Liver (tissue), 9 donors: Measurements from ENCODE around the gene LRRC25. TPM values are rescaled to one million over a fixed set of nuclear protein-coding genes. Genes with fewer than 3 reads are reported as not detected.
"Not testable (repeated sequence)": the region's sequence is repeated elsewhere in the genome, so short reads cannot be mapped to it uniquely, and the experiment has no call there.

Experiments used
- DNase-seq: peaks from one replicate; pipeline ENCODE4 v3.0.0-alpha.2; 2017; ENCODE audit warnings: low spot score
- H3K27ac ChIP-seq, 2 donors: one replicate each; pipeline ENCODE4 v1.7.0; 2013; ENCODE audit warnings: inconsistent platforms in 2 of 2, low read length in 2 of 2, control low read depth in 1 of 2, low read depth in 1 of 2, mild to moderate bottlenecking in 1 of 2
- H3K27me3 ChIP-seq, 4 donors: one replicate each; pipeline versions ENCODE4 v1.6.1 to v1.7.0; 2013; ENCODE audit warnings: low read length in 3 of 4, inconsistent platforms in 1 of 4, mild to moderate bottlenecking in 1 of 4, moderate library complexity in 1 of 4; ENCODE audit not compliant: control insufficient read depth in 4 of 4, insufficient read depth in 4 of 4
- H3K36me3 ChIP-seq, 4 donors: one replicate each; pipeline versions ENCODE4 v1.6.1 to v1.7.0; 2013; ENCODE audit warnings: low read length in 3 of 4, mild to moderate bottlenecking in 3 of 4, low read depth in 1 of 4, moderate library complexity in 1 of 4; ENCODE audit not compliant: control insufficient read depth in 4 of 4, insufficient read depth in 3 of 4
- H3K4me1 ChIP-seq, 4 donors: one replicate each; pipeline versions ENCODE4 v1.6.1 to v1.7.0; 2013; ENCODE audit warnings: low read length in 3 of 4, mild to moderate bottlenecking in 3 of 4, moderate library complexity in 1 of 4; ENCODE audit not compliant: control insufficient read depth in 4 of 4, insufficient read depth in 4 of 4
- H3K4me3 ChIP-seq, 3 donors: one replicate each; pipeline versions ENCODE4 v1.6.1 to v1.7.0; 2013; ENCODE audit warnings: low read length in 3 of 3, control low read depth in 1 of 3, low read depth in 1 of 3, mild to moderate bottlenecking in 1 of 3
- H3K9ac ChIP-seq, 2 donors: one replicate each; pipeline ENCODE4 v1.7.0; 2013; ENCODE audit warnings: low read length in 2 of 2, mild to moderate bottlenecking in 2 of 2, moderate library complexity in 2 of 2, control low read depth in 1 of 2, low read depth in 1 of 2
- H3K9me3 ChIP-seq, 4 donors: one replicate each; pipeline versions ENCODE4 v1.6.1 to v1.7.0; 2013; ENCODE audit warnings: low read length in 3 of 4; ENCODE audit not compliant: control insufficient read depth in 4 of 4
- ATF3 ChIP-seq: IDR thresholded peaks from 2 replicates; pipeline ENCODE4 v1.6.1; 2016; ENCODE audit warnings: antibody characterized with exemption
- CTCF ChIP-seq: fragments of 150-350 bp; IDR thresholded peaks from 2 replicates; pipeline ENCODE4 v1.5.1; 2017; ENCODE audit warnings: improper control_type of control experiment, low read depth, low read length; ENCODE audit not compliant: missing input control
- EGR1 ChIP-seq, 2 donors: IDR thresholded peaks; 2 replicates each; pipeline ENCODE4 v1.6.1; 2016 to 2018; ENCODE audit warnings: antibody characterized with exemption in 2 of 2, low read depth in 2 of 2
- FOXA1 ChIP-seq: IDR thresholded peaks from 2 replicates; pipeline ENCODE4 v1.6.1; 2016; ENCODE audit warnings: antibody characterized with exemption
- FOXA2 ChIP-seq: IDR thresholded peaks from 2 replicates; pipeline ENCODE4 v1.6.1; 2016; ENCODE audit warnings: antibody characterized with exemption
- GABPA ChIP-seq, 2 donors: IDR thresholded peaks in 1 of 2; conservative IDR thresholded peaks in 1 of 2; 2 replicates each; pipeline ENCODE4 v1.6.1; 2016; ENCODE audit warnings: antibody characterized with exemption in 2 of 2, mild to moderate bottlenecking in 1 of 2, moderate library complexity in 1 of 2
- HNF4A ChIP-seq, 2 donors: conservative IDR thresholded peaks; 2 replicates each; pipeline ENCODE4 v1.6.1; 2016; ENCODE audit warnings: antibody characterized with exemption in 2 of 2, mild to moderate bottlenecking in 2 of 2
- JUND ChIP-seq, 2 donors: IDR thresholded peaks; 2 replicates each; pipeline ENCODE4 v1.6.1; 2016; ENCODE audit warnings: antibody characterized with exemption in 2 of 2
- MAX ChIP-seq: IDR thresholded peaks from 2 replicates; pipeline ENCODE4 v1.6.1; 2016; ENCODE audit warnings: antibody characterized with exemption
- NR2F2 ChIP-seq: IDR thresholded peaks from 2 replicates; pipeline ENCODE4 v1.6.1; 2016; ENCODE audit warnings: antibody characterized with exemption
- RAD21 ChIP-seq, 2 donors: IDR thresholded peaks; 2 replicates each; pipeline ENCODE4 v1.6.1; 2016; ENCODE audit warnings: antibody characterized with exemption in 2 of 2, mild to moderate bottlenecking in 2 of 2
- RXRA ChIP-seq, 2 donors: IDR thresholded peaks; 2 replicates each; pipeline ENCODE4 v1.6.1; 2017 to 2018; ENCODE audit warnings: antibody characterized with exemption in 2 of 2, mild to moderate bottlenecking in 1 of 2
- SP1 ChIP-seq: IDR thresholded peaks from 2 replicates; pipeline ENCODE4 v1.6.1; 2018; ENCODE audit warnings: antibody characterized with exemption, mild to moderate bottlenecking
- TAF1 ChIP-seq: conservative IDR thresholded peaks from 2 replicates; pipeline ENCODE4 v1.6.1; 2016; ENCODE audit warnings: antibody characterized with exemption, mild to moderate bottlenecking
- YY1 ChIP-seq: IDR thresholded peaks from 2 replicates; pipeline ENCODE4 v1.6.1; 2016; ENCODE audit warnings: antibody characterized with exemption, mild to moderate bottlenecking
- ZBTB33 ChIP-seq: IDR thresholded peaks from 2 replicates; pipeline ENCODE4 v1.6.1; 2016; ENCODE audit warnings: antibody characterized with exemption
- WGBS: extraction: QIAGEN DNeasy Blood & Tissue Kit; methylation state at CpG from one replicate; pipeline ENCODE4 v1.1.7; 2013; 5-methylcytosine and 5-hydroxymethylcytosine counted together
- polyA plus RNA-seq, 2 donors: library from polyadenylated mRNA; stranded (reverse) in 1 of 2; unstranded in 1 of 2; fragments of 200-250 nt in 1 of 2; fragments of >200 nt in 1 of 2; fragmentation: Nextera tagmentation in 1 of 2; extraction: Ambion mirVana in 1 of 2; gene quantifications; one replicate each; pipeline versions ENCODE4 v1.2.1 to v1.2.3, GENCODE V29; 2013 to 2015
- total RNA-seq, 2 donors: library from RNA; depleted of rRNA; stranded (reverse); fragments of >200 nt; gene quantifications; one replicate each; pipeline ENCODE4 v1.2.3, GENCODE V29; 2014
- donor health status: healthy.
- donor health status: healthy.
- donor health status: healthy.
- donor health status: healthy.
- donor health status: healthy.

Gene LRRC25
- total and polyA plus RNA-seq, 4 donors = 2.3 to 13.4 (median 6.9) TPM

GRCh38 chr19:18364826-18365528 lies 32.4 kb downstream of the LRRC25 start:
- H3K9me3 ChIP-seq = no peaks in the 10 kb centered on the region
- peak overlapping the region; percentile 69 to 77 for H3K27ac ChIP-seq
- no peaks in the 10 kb centered on the region for H3K27me3 ChIP-seq
- peak overlapping the region in 1 of 2 donors; percentile 29 for H3K9ac ChIP-seq
- peaks cover 2 to 13% (median 8%) of the 10 kb centered on the region in 4 donors for H3K36me3 ChIP-seq
- WGBS = 14% methylated on average over 15 of the region's 15 CpGs
- DNase-seq = no peak
- TF ChIP-seq YY1 = peak; percentile 20
- TF ChIP-seq FOXA1 = no peak
- TF ChIP-seq TAF1 = no peak
- TF ChIP-seq ZBTB33 = peak; percentile 38
- TF ChIP-seq HNF4A (conservative IDR thresholded peaks at IDR 0.05) = peak; percentile 52 to 65
- peak in 1 of 2 donors; percentile 37 for TF ChIP-seq GABPA (IDR thresholded peaks at IDR 0.05 in 1 of 2, conservative IDR thresholded peaks at IDR 0.05 in 1 of 2)
- no peak for TF ChIP-seq CTCF
- peak in 1 of 2 donors; percentile 12 for TF ChIP-seq RAD21 (IDR thresholded peaks at IDR 0.05)
- TF ChIP-seq JUND (IDR thresholded peaks at IDR 0.05) = peak; percentile 80 to 83
- TF ChIP-seq SP1 = peak; percentile 66
- peak; percentile 80 to 89 for TF ChIP-seq RXRA (IDR thresholded peaks at IDR 0.05)
- peak in 1 of 2 donors; percentile 67 for TF ChIP-seq EGR1 (IDR thresholded peaks at IDR 0.05; ENCODE audit: low read depth in 2 of 2)
- no peak for TF ChIP-seq FOXA2
- TF ChIP-seq MAX = peak; percentile 69
- peak; percentile 73 for TF ChIP-seq NR2F2
- TF ChIP-seq ATF3 = peak; percentile 82
- H3K4me1 ChIP-seq = peaks cover 2 to 5% (median 3%) of the 10 kb centered on the region in 4 donors
- no peak overlapping the region for H3K4me3 ChIP-seq

- not testable (repeated sequence) for H3K27me3 ChIP-seq, DNase-seq, H3K9me3 ChIP-seq, H3K4me1 ChIP-seq, H3K4me3 ChIP-seq
- Histone ChIP-seq H3K27ac (peak overlapping the region; percentile 69 to 77), H3K9ac (peak overlapping the region in 1 of 2 donors; percentile 29), H3K36me3 (peaks cover 2 to 18% (median 11%) of the 10 kb centered on the region in 4 donors)
- 67% methylated on average over 11 of the region's 11 CpGs for WGBS
Measured at GRCh38 chr19:18364277-18364825, 33.1 kb downstream of the LRRC25 start.
